Omental fat pad (tissue), 4 donors: ENCODE data around the gene ZNF879. TPM values are rescaled to one million over a fixed set of nuclear protein-coding genes. Genes with fewer than 3 reads are reported as not detected.

ENCODE experiments used
- ATAC-seq: fragments of 150-250 bp; one replicate; pipeline ENCODE4 v1.9.1; 2016; ENCODE audit warnings: mild to moderate bottlenecking, moderate library complexity; ENCODE audit not compliant: low FRiP score
- DNase-seq: peaks from one replicate; pipeline ENCODE4 v3.0.0-alpha.2; 2019; ENCODE audit warnings: low spot score
- total RNA-seq, 4 donors: library from RNA; depleted of rRNA; stranded (reverse); fragments of >200 nt; gene quantifications; one replicate each; pipeline ENCODE4 v1.1.0, GENCODE V29; 2016
- TF ChIP-seq, protein P1 (sequence below), 3 donors: fragments of 450-650 bp; IDR thresholded peaks; one replicate each; pipeline ENCODE4 v1.5.1; 2016 to 2017; ENCODE audit warnings: antibody characterized with exemption in 3 of 3, mild to moderate bottlenecking in 3 of 3, moderate library complexity in 2 of 3

The ZNF879 gene
- total RNA-seq, 4 donors from 2014 or later, result 3.0 to 10.2 (median 3.3) TPM

DNA sequence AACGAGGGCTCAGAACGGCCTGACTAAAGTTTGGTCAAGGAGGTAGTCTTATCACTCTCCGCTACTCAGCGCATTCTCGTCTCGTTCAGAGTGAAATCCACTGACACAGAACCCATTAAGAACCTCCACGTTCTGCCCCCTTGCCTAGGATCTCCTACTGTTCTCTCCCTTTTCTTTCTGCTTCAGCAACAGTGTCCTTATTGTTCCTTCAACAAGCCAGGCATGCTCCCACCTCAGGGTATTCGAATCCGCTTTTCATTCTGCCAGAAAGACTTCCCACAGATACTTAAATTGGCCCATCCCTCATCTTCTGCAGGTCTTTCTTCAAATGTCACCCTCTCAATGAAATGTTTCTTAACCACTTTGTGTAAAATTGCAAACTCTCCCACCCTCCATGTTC lies 32.2 kb downstream of the ZNF879 start:
- DNase-seq (no peak), ATAC-seq (no peak)
- TF ChIP-seq, protein P1, sequence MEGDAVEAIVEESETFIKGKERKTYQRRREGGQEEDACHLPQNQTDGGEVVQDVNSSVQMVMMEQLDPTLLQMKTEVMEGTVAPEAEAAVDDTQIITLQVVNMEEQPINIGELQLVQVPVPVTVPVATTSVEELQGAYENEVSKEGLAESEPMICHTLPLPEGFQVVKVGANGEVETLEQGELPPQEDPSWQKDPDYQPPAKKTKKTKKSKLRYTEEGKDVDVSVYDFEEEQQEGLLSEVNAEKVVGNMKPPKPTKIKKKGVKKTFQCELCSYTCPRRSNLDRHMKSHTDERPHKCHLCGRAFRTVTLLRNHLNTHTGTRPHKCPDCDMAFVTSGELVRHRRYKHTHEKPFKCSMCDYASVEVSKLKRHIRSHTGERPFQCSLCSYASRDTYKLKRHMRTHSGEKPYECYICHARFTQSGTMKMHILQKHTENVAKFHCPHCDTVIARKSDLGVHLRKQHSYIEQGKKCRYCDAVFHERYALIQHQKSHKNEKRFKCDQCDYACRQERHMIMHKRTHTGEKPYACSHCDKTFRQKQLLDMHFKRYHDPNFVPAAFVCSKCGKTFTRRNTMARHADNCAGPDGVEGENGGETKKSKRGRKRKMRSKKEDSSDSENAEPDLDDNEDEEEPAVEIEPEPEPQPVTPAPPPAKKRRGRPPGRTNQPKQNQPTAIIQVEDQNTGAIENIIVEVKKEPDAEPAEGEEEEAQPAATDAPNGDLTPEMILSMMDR (IDR thresholded peaks at IDR 0.05), result no peak

DNA sequence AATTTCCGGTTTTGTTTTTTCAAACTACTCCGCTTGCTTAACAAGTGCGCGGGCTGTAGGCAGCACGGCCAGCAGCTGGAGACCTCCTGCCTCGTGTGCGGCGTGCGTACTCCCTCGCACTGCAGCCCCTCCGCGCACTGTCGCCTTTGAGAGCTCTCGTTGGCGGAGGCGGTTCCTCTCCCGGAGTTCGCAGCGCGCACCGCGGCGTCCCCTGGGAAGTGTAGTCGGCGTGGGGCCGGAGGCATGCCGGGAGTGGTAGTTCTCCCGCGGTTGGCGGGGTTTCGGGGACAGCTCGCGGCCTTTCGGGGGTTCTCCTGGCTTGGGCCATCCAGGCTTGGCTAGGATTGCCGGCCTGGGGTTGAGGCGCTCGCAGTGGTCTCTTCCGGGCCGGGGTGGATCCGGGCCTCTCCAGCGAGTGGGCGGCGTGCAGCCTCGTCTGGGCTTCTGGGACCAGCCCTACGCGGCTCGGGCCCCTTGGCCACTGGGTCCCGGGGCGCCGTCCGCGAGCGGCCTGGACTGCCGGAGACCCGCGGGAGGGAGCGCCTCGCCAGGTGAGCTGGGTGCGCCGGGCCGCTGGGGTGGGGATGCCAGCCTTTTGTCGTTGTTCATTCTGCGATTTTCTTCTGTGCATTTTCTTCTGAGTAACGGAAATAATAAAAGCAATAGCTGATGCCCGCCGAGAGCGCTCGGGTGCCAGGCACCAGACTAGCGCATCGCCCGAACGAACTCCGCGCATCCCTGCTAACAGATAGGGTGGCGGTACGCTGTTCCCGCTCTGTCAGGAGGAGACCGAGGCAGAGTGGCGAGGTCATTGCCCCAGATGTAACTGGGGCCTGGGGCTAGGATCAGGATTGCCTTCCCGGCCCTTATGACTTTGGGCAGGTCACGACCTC lies 36.8 kb downstream of the ZNF879 start, which contains the start of gene ZNF354C:
ZNF354C (plus strand) TSS at position 258 of the 893 bp plus-strand sequence. CDS start 1,696 bp downstream, outside the sequence.
- TF ChIP-seq, protein P1 (IDR thresholded peaks at IDR 0.05), result no peak
- DNase-seq (peak; percentile 74), ATAC-seq (peak; percentile 98)

DNA sequence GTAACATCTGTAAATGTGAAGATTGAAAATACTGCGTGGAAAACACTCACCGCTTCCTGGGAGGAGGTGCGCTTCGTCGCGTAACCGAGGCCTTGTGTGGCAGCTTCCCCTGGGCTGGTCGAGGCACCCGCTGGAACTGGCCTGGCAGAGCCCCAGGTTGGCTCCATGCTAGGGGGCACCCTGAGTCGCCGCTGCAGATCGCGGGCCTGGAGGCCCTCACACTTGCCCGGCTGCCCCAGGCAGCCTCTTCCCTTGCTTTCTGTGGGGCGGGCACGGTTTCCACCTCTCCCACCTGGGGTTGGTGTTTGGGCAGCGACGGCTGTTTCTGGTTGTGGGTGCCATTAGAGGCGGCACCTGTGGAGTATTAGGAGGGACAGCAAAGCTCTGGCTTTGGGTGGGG lies 37.4 kb downstream of the ZNF879 start:
- TF ChIP-seq, protein P1 (IDR thresholded peaks at IDR 0.05), result no peak
- ATAC-seq (no peak), DNase-seq (no peak)

DNA sequence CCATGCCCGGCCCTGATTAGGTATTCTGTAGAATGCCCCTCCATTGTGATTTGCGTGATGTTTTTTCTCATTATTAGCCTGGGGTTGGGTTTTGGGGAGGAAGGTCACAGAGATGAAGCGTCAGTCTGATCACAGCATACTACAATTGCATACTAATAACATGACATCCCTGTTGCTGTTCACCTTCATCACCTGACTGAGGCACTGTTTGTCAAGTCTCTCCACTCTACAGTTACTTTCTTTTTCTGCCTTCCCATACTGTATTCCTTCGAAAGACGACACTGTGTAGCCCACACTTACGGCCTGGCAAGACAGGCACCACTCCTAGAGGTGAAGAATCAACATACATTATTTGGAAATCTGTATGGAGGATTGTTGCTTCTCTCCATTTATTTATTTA lies 42.1 kb downstream of the ZNF879 start:
- DNase-seq (no peak), ATAC-seq (no peak)
- TF ChIP-seq, protein P1 (IDR thresholded peaks at IDR 0.05), result no peak

DNA sequence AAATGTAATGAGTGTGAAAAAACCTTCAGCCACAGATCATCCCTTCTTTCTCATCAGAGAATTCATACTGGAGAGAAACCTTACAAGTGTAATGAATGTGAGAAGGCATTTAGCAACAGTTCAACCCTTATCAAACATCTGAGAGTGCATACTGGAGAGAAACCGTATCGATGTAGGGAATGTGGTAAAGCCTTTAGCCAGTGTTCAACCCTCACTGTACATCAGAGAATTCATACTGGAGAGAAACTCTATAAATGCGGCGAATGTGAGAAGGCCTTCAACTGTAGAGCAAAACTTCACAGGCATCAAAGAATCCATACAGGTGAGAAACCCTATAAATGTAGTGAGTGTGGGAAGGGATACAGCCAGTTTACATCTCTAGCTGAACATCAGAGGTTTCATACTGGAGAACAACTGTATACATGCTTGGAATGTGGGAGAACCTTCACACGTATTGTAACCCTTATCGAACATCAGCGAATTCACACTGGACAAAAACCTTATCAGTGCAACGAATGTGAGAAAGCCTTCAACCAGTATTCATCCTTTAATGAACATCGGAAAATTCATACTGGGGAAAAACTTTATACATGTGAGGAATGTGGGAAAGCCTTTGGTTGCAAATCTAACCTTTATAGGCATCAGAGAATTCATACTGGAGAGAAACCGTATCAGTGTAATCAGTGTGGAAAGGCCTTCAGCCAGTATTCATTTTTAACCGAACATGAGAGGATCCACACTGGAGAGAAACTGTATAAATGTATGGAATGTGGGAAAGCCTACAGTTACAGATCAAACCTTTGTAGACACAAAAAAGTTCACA lies 55.8 kb downstream of the ZNF879 start:
- ATAC-seq (no peak), DNase-seq (no peak)
- TF ChIP-seq, protein P1 (IDR thresholded peaks at IDR 0.05), result no peak

DNA sequence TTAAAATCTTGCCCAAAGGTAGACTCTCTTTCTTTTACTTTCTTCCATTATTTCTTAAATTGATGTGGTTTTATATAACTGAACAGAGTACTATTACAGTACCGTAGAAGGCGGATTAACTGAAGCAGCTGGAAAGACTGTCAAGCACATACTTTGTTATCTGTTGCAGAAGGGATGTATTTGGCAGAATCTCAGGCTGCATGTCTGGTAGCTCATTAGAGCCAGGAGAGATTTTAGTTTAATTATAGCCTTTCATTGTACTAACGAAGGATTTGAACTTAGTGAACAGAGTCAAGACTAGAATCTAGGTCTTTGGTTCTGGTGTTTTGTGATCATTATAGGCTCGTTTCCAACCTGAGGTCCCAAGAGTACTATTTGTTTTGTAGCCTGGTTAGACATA lies 57.1 kb downstream of the ZNF879 start:
- DNase-seq (no peak), ATAC-seq (no peak)
- TF ChIP-seq, protein P1 (IDR thresholded peaks at IDR 0.05), result no peak

Other genes with a start within 250 kb of the ZNF879 start
- 10 to 100 TPM; 13.0 to 32.8 (median 22.8) TPM for gene ZNF354B, start 163.9 kb upstream of the ZNF879 start, total RNA-seq
- 1 to 10 TPM in 3 of 4 donors, under 1 TPM in 1; 0.48 to 5.8 (median 2.0) TPM for gene ZFP2, start 127.9 kb upstream of the ZNF879 start, total RNA-seq
- 1 to 10 TPM in 3 of 4 donors, under 1 TPM in 1; 0.60 to 4.6 (median 2.1) TPM for gene ZNF454, start 82.6 kb upstream of the ZNF879 start, total RNA-seq
- gene GRM6, start 28.5 kb upstream of the ZNF879 start, total RNA-seq, result not detected
- 1 to 10 TPM; 4.1 to 8.5 (median 4.6) TPM for gene ZNF354C, start 36.6 kb downstream of the ZNF879 start, total RNA-seq